Neural progenitor cell (in vitro differentiated cells): ENCODE results near the gene KRTAP4-12.

Experiments used
- CTCF ChIP-seq: fragments of 200-600 bp; sonication (generic); IDR thresholded peaks from 2 replicates; pipeline ENCODE4 v1.5.1; 2017; ENCODE audit warnings: antibody characterized with exemption, mild to moderate bottlenecking
- EZH2 ChIP-seq: fragments of 200-600 bp; sonication (generic); IDR thresholded peaks from 2 replicates; pipeline ENCODE4 v1.6.1; 2017; ENCODE audit warnings: antibody characterized with exemption, mild to moderate bottlenecking, moderate library complexity
- EZH2phosphoT487 ChIP-seq: fragments of 200-600 bp; sonication (generic); IDR thresholded peaks from 2 replicates; pipeline ENCODE4 v1.6.1; 2017; ENCODE audit warnings: antibody characterized with exemption

GRCh38 chr17:41153856-41154255, 29.9 kb upstream of the KRTAP4-12 start:
- TF ChIP-seq EZH2 (no peak), CTCF (no peak), EZH2phosphoT487 (no peak)
